Ectodermal cell (in vitro differentiated cells): ENCODE measurements around the gene ADAP1.
A peak's percentile ranks its signal among the peaks of the same experiment; 100 is the strongest.
"Not testable (repeated sequence)": the region's sequence is repeated elsewhere in the genome, so short reads cannot be mapped to it uniquely, and the experiment has no call there.

ENCODE experiments used
- H3K27ac ChIP-seq: 2 replicates; pipeline ENCODE4 v1.7.0; 2013; ENCODE audit warnings: mild to moderate bottlenecking, low read depth, low read length; ENCODE audit not compliant: insufficient read depth, poor library complexity, severe bottlenecking
- H3K27me3 ChIP-seq: 2 replicates; pipeline ENCODE4 v1.7.0; 2013; ENCODE audit warnings: mild to moderate bottlenecking, low read length; ENCODE audit not compliant: insufficient read depth, control insufficient read depth, poor library complexity, severe bottlenecking
- H3K36me3 ChIP-seq: one replicate; pipeline ENCODE4 v1.7.0; 2013; ENCODE audit warnings: low read length; ENCODE audit not compliant: control insufficient read depth, insufficient read depth
- H3K4me1 ChIP-seq: one replicate; pipeline ENCODE4 v1.7.0; 2013; ENCODE audit warnings: low read length; ENCODE audit not compliant: control insufficient read depth, insufficient read depth
- H3K4me3 ChIP-seq: 2 replicates; pipeline ENCODE4 v1.7.0; 2013; ENCODE audit warnings: low read depth, low read length, control low read depth; ENCODE audit not compliant: insufficient read depth
- H3K9me3 ChIP-seq: 2 replicates; pipeline ENCODE4 v1.7.0; 2013; ENCODE audit warnings: mild to moderate bottlenecking, low read length, moderate library complexity; ENCODE audit not compliant: control insufficient read depth
- WGBS, 2 experiments: methylation state at CpG; one replicate each; pipeline ENCODE4 v1.1.7; 2013; ENCODE audit warnings: missing lambda C conversion rate in 2 of 2; 5-methylcytosine and 5-hydroxymethylcytosine counted together

Gene ADAP1

DNA sequence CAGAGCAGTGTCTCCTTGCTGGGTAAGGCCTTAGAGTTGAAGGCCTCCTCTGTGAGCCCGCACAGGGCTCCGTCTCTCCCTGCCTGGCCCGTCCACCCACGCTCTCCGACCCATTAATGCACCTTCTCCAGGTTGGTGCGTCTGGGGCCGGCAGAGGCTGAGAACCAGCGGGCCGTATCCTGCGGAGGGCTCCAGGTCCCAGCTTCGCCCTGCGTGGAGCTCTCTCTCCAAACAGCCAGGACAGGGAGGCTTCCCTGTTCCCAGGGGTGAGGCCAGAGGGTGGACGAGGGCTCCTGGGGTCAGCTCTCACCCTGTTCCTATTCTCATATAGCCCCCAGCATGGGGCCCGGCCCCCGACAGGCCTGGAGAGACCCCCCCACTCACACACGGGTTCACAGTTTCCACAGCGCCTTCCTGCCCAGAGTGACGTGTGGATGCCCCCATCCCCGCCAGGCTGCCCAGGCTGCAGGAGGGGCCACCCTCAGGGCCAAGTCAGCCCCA, 43.5 kb downstream of the ADAP1 start:
- Histone ChIP-seq H3K4me1 (no peaks in the 10 kb centered on the region), H3K27ac (no peak overlapping the region), H3K27me3 (peaks cover 45% of the 10 kb centered on the region), H3K36me3 (no peaks in the 10 kb centered on the region), H3K4me3 (no peak overlapping the region), H3K9me3 (no peaks in the 10 kb centered on the region)
- WGBS, 2 experiments = 87 to 88% methylated on average over 19 of the region's 19 CpGs

DNA sequence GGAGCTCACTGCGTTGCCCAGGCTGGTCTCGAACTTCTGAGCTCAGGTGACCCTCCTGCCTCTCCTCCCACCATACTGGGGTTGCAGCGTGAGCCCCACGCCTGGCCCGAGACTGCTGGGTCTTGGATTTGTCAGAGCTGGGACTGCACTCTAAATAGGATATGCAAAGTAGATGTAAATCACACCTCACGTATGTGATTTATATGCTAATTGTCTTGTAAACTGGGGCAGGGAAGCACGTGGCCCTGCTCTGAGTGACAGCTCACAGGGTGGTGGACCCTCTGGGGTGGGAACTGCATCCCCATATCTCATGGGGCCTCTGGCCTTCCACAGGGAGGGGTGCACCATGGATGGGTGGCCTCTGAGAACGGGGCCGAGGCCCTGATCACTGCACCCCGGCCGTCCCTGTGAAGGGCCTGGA, 44.0 kb downstream of the ADAP1 start:
- H3K36me3 ChIP-seq = no peaks in the 10 kb centered on the region
- 81 to 84% methylated on average over 11 of the region's 11 CpGs for WGBS, 2 experiments
- no peak overlapping the region for H3K4me3 ChIP-seq
- H3K4me1 ChIP-seq = no peaks in the 10 kb centered on the region
- H3K27me3 ChIP-seq = peaks cover 48% of the 10 kb centered on the region
- no peak overlapping the region for H3K27ac ChIP-seq
- H3K9me3 ChIP-seq = no peaks in the 10 kb centered on the region

DNA sequence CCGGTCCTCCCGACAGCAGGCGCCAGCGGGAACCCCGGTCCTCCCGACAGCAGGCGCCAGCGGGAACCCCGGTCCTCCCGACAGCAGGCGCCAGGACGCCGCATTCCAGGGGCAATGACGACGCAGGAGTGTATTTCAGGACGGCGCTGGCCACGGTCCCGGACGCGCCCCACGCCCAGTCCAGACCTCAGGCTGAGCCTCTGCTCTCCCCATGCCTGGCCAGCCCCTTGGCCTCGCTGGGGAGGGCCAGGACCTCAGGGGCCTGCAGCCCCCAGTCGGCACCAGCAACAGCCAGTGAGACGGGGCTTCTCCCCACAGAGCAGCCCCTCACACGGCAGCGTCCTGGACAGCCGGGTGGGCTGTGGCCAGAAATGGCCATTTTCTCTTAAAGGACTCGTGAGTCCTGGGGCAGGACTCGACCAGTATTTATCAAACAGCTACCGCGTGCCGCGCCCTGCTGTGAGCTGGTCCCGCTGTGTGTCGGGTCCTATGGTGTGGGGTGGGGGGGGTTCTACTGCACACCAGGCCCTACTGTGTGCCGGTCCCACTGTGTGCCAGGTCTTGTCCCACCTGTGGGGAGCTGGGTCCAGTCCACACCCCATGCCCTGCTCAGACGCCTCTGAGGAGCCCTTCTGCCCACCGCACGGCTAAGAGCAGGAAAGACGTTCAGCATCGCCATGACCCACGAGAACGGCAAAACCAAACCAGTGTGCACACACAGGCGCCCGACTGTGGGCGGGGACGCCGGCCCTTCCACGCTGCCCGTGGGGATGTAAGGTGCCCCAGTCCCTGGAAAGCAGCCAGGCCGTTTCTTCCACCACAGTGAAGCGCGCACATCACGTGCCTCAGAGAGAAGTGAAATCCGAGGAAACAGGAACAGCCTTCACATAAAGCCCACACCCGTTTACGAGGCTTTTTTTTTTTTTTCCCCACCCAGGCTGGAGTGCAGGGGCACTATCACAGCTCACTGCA, 44.8 kb downstream of the ADAP1 start:
- Histone ChIP-seq H3K27ac (no peak overlapping the region), H3K36me3 (no peaks in the 10 kb centered on the region), H3K4me3 (peak overlapping the region; percentile 10), H3K4me1 (no peaks in the 10 kb centered on the region), H3K27me3 (peaks cover 56% of the 10 kb centered on the region), H3K9me3 (no peaks in the 10 kb centered on the region)
- WGBS, 2 experiments = 58 to 60% methylated on average over 56 of the region's 58 CpGs

DNA sequence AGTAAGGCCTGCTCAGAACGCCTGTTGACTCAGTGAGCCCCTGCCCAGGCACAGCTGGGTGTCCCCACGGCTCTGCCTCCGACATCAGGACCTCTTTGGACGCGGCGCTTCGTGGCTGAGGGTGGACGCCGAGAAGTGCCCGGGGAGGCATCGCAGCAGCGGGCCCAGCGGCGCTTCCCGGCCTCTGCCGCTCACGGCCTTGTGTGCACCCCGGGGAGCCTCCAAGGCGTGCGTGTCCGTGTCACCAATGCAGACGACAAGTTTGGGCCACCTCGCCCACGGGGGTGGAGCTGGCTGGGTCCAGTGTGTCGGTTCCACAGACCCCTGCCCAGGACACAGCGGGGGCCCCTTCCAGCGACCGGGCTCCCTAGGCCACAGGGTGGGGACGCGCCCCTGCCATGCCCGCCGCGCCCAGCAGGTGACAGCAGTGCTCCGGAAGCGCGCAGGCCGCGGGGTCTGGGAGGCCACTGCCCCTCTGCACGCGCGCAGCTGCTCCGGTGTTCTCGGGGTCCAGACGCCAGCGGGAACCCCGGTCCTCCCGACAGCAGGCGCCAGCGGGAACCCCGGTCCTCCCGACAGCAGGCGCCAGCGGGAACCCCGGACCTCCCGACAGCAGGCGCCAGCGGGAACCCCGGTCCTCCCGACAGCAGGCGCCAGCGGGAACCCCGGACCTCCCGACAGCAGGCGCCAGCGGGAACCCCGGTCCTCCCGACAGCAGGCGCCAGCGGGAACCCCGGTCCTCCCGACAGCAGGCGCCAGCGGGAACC, 45.7 kb downstream of the ADAP1 start:
- 15 to 18% methylated on average over 52 to 65 of the region's 73 CpGs for WGBS, 2 experiments
- H3K27me3 ChIP-seq = peaks cover 62% of the 10 kb centered on the region
- not testable (repeated sequence) for H3K36me3 ChIP-seq, H3K4me3 ChIP-seq, H3K27ac ChIP-seq, H3K9me3 ChIP-seq, H3K4me1 ChIP-seq

DNA sequence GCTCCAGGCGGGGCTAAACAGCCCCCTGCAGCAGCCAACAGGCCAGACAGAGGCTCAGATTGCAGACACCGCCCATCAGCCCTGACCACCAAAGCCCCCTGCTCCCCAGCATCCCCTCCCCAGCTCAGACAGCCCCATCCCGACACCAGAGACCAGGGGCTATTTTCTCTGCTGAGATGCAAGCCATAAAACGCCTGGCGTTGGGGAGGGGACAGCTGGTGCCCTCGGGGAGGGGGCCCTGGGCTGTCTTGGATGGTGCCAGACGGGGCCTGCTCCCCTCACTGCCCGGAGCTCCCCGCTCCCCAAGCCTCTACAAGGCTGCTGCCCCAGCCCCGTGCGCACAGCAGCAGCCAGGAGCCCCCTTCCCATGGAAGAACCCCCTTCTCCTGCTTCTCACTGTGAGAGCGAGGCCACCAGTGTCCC, 46.3 kb downstream of the ADAP1 start:
- Histone ChIP-seq H3K27ac (no peak overlapping the region), H3K4me1 (no peaks in the 10 kb centered on the region), H3K36me3 (no peaks in the 10 kb centered on the region), H3K4me3 (no peak overlapping the region), H3K9me3 (no peaks in the 10 kb centered on the region), H3K27me3 (peaks cover 63% of the 10 kb centered on the region)
- 79 to 83% methylated on average over 12 of the region's 12 CpGs for WGBS, 2 experiments

DNA sequence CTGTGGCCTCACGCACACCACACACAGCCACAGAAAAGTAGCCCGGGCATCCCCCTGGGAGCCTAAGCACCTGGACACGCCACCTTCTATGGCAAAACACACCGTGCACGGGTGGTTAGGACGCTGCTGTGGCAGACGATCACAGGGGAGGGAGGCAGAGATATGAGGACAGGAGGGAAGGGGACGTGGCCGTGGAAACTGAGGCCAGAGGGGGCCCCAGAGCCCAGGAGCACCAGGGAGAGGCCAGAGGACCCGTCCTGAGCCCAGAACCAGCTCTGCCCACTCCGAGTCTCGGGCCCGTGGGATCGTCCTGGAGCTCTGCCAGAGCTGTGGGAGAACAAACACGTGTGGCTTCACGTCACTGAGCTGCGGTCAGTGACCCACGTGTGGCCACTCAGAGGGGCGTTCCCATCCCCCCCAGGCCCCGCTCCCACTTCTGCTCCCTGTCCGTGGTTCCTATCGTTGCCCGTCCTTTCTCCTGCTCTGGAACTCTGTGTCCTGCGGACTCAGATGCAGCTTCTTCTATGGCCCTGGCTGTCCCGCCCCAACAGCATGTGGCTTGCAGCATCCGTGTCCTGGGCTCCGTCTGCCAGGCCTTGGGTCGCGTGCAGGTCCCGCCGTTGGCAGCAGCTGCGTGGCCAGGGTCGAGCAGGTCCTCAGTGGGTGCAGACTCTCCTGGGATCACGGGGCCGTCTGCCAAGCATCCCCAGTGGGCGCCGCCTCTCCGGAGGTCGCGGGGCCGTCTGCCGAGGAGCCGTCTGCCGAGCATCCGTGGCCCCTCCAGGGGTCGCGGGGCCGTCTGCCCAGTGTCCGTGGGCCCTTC, 47.1 kb downstream of the ADAP1 start:
- Histone ChIP-seq H3K4me1 (no peaks in the 10 kb centered on the region), H3K27ac (no peak overlapping the region), H3K9me3 (no peaks in the 10 kb centered on the region), H3K4me3 (no peak overlapping the region), H3K27me3 (peaks cover 65% of the 10 kb centered on the region), H3K36me3 (no peaks in the 10 kb centered on the region)
- 88 to 91% methylated on average over 49 of the region's 49 CpGs for WGBS, 2 experiments

DNA sequence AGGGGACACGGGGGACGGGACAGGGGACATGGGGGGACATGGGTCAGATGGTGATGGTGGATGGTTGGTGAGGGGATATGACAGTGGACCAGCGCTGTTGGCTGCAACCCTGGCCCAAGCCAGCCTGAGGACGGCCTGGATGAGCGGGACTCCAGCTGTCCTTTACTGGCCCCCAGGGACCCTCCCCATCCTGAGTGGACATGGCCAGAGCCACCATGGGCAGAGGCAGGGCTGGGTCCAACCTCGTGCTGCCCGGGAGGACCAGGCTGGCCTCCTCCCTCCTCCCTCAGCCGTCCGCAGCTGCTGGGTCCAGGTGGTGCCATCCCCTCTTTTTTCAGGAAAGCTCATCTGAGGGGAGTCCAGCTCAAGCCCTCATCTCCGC, 47.7 kb downstream of the ADAP1 start:
- H3K27ac ChIP-seq = no peak overlapping the region
- no peaks in the 10 kb centered on the region for H3K4me1 ChIP-seq
- H3K4me3 ChIP-seq = no peak overlapping the region
- no peaks in the 10 kb centered on the region for H3K36me3 ChIP-seq
- 70 to 73% methylated on average over 10 of the region's 10 CpGs for WGBS, 2 experiments
- no peaks in the 10 kb centered on the region for H3K9me3 ChIP-seq
- H3K27me3 ChIP-seq = peaks cover 65% of the 10 kb centered on the region

DNA sequence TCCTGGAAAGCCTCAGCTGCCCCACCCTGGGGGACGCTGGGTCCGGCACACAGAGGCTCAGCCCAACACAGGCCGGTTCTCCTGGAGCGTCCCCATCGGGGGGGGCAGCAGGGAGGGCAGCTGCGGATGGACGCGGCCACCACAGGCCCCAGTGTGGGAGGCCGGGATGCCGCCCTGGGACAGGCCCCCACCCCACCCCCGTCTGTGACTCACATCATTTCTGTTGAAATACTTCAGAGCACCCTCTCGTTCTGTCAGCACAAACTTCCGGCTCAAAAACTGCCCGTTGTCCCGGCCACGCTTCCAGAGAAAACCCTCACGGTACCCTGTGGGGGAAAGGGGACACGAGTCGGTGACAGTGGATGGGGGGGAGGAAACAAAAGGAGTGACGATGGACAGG, 49.6 kb downstream of the ADAP1 start:
- Histone ChIP-seq H3K27me3 (peaks cover 54% of the 10 kb centered on the region), H3K27ac (no peak overlapping the region), H3K4me3 (no peak overlapping the region), H3K9me3 (no peaks in the 10 kb centered on the region), H3K36me3 (no peaks in the 10 kb centered on the region), H3K4me1 (no peaks in the 10 kb centered on the region)
- WGBS, 2 experiments = 74 to 81% methylated on average over 20 of the region's 20 CpGs

DNA sequence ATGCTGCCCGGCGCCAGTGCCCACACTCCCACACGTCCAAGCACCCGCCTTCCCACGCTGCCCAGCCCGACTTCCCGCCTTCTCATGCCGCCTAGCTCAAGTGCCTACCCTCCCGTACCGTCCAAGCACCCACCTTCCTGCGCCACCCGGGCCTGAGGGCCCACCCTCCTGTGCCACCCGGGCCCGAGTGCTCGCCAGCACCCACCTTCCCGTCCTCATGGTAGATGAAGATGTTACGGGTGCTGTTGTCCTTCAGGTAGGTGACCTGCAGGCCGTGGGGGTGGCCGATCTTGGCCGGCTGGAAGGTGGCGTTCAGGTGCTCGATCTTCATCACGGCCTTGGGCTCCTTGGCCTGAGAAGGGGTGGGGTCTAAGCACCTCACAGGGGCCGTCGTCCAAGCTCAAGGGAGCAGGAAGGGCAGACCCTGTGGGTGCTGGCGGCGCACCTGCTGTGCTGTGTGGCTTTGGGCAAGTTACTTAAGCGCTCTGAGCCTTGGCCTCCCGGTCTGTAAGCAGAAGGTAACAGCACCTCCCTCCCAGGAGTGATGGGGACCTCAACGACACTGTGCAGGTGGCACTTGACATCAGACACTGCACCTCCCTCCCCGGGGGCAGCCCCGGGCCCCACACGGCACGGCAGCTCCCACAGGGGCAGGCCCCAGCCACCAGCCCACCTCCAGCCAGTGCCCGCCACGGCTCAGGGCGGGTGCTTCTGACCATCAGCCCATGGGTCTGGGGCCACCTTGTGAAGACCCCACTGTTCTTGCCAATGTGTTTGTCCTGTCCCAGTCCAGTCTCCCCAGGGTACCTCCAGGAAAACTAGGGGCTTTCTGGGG, 50.3 kb downstream of the ADAP1 start:
- H3K27me3 ChIP-seq = peaks cover 47% of the 10 kb centered on the region
- H3K27ac ChIP-seq = no peak overlapping the region
- H3K4me1 ChIP-seq = no peaks in the 10 kb centered on the region
- no peaks in the 10 kb centered on the region for H3K9me3 ChIP-seq
- WGBS, 2 experiments = 90% methylated on average over 37 of the region's 37 CpGs
- no peaks in the 10 kb centered on the region for H3K36me3 ChIP-seq
- no peak overlapping the region for H3K4me3 ChIP-seq
